Activated T-cell treated with anti-CD3 and anti-CD28 coated beads for 1 hour (primary cell): ENCODE measurements around the gene ADAM12.
"Not testable (repeated sequence)": the region's sequence is repeated elsewhere in the genome, so short reads cannot be mapped to it uniquely, and the experiment has no call there.

Experiments
- DNase-seq: peaks from one replicate; pipeline ENCODE4 v3.0.0-alpha.2; 2020; ENCODE audit warnings: low read depth

The ADAM12 gene

GRCh38 chr10:125982260-125982948, 405.9 kb downstream of the ADAM12 start:
- DNase-seq: no peak

- no peak for DNase-seq
Measured at GRCh38 chr10:125980521-125981035, 407.7 kb downstream of the ADAM12 start.

- no peak for DNase-seq
Measured at GRCh38 chr10:125979976-125980375, 408.3 kb downstream of the ADAM12 start.

GRCh38 chr10:125976960-125977605, 411.2 kb downstream of the ADAM12 start:
- no peak for DNase-seq

GRCh38 chr10:125970077-125970630, 418.1 kb downstream of the ADAM12 start:
- DNase-seq: not testable (repeated sequence)

- no peak for DNase-seq
Measured at GRCh38 chr10:125967533-125967932, 420.7 kb downstream of the ADAM12 start.

- DNase-seq: no peak
Measured at GRCh38 chr10:125964558-125964957, 423.7 kb downstream of the ADAM12 start.
